Embryonic facial prominence (tissue), 1 donor: ENCODE results near the gene PAXX.

Experiments
- DNase-seq: peaks from one replicate; pipeline ENCODE4 v3.0.0-alpha.2; 2016; ENCODE audit errors: extremely low spot score

PAXX gene

DNA sequence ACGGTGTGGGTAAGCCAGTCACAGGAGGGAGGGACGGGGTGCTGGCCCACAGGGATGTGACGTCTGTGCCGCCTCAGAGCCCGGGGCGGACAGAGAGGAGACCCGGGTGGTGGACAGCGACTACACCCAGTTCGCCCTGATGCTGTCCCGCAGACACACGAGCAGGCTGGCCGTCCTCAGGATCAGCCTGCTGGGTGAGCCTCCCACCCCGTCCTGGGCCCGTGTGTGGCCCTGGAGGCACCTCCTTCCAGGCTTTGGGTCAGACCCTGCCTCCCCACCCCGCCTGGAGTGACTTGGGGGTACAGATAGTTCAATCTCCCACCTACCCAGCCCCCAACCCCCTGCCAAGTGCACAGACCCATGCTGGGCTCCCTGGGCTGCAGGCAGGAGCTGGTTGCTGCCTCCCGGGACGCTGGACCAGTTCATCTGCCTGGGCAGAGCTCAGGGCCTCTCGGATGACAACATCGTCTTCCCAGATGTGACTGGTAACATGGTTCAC lies 38.4 kb upstream of the PAXX start:
- DNase-seq = no peak

DNA sequence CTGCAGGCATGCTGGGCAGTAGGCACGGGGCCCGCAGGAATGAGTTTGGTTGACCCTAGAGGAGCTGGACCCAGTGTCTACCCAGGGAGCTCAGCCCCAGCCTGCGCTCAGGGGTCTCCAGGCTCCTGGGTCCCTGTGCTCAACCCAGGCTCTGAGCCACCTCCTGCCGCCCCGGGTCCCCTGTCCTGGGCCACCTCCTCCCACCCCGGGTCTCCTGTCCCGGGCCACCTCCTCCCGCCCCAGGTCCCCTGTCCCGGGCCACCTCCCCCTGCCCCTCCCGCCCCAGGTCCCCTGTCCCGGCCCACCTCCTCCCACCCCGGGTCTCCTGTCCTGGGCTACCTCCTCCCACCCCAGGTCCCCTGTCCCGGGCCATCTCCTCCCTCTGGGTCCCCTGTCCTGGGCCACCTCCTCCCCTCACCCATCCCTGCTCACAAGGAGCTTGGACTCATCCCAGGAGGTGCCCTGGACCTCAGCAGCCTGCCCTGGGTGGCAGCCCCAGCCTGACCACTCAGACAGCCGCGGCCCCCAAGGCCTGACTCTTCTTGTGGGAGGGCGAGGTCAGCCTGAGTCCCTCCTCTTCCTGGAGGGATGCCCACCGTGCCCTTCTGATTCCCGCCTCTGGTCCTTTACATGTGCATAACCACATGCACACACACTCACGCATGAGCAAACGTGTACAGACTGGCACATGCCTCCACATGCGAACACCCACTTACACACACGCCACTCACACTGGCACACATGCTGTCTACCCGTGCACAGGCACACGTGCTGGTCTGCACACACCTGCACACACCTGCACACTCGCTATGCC lies 37.7 kb upstream of the PAXX start:
- DNase-seq = no peak

DNA sequence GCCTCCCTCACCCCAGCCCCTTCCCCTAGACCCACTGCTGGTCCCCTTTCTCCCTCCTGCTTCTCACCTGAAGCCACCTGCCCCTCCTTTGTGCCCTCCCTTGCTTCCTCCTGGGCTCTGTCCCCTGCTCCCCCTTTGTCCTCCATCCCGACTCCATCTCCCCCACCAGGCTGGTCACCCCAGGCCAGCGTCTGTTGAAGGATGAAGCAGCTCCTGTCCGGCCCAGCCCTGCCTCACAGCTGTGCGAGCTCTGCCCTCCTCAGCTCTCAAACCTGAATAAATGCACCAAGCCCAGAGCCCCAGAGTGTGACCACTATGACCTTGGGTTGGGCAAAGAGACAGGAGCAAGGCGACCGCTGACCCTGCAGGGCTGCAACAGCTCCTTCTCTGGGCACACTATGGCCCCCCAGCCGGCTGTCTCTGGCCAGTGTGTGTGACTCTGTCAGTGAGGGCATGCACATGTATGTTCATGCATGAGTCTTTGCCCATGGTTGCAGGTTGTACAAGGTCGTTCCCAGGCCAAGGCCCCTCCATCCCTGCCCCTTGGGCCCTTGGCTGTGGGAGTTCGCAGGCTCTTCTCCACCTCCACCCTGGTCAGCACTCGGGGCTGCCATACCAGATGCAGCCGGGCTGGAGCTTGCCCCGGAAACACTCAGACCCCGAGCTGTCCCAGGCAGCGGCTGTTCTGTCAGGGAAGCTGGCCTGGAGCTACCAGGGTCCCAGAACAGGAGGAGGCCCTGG lies 36.9 kb upstream of the PAXX start:
- DNase-seq = no peak

DNA sequence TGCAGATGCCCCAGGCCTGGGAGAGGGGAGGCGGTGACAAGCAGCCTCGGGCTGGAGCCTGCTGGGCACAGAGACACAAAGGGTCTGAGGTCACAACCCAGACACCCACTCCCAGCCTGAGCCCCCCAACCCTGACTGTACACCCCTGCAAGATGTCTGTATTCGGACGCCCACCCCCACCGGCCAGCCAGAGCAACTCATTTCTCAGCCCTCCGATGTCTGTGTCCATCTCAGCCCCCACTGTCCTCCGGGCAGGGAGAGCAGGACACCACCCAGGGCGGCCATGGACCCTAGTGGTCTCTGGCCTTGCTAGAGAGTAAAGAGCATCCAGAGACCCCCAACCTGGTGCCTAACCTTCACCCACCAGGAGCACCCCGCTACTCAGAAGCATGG lies 36.3 kb upstream of the PAXX start:
- no peak for DNase-seq

DNA sequence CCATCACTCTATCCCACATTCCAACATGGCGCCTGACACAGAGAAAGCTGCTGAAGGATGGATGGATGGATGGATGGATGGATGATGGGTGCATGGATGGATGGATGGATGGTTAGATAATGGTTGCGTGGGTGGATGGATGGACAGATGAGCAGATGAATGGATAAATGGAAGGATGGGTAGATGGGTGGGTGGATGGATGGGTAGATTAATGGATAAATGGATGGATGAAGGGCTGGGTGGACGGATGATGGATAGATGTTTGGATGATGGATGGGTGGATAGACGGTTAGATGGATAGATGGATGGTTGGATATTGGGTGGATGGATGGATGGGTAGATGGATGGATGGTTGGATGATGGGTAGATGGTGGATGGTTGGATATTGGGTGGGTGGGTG lies 35.6 kb upstream of the PAXX start:
- no peak for DNase-seq

DNA sequence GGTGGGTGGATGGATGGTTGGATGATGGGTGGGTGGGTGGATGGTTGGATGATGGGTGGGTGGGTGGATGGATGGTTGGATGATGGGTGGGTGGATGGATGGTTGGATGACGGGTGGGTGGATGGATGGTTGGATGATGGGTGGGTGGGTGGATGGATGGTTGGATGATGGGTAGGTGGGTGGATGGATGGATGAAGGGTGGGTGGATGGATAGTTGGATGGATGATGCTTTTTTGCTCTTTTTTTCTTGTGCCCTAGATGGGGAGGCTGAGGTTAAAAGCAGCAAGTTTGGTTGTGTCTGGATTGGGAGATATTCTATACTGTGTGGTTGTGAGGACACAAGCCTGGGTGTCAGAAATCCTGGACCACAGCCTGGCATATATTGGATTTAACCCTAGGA lies 34.8 kb upstream of the PAXX start:
- no peak for DNase-seq

DNA sequence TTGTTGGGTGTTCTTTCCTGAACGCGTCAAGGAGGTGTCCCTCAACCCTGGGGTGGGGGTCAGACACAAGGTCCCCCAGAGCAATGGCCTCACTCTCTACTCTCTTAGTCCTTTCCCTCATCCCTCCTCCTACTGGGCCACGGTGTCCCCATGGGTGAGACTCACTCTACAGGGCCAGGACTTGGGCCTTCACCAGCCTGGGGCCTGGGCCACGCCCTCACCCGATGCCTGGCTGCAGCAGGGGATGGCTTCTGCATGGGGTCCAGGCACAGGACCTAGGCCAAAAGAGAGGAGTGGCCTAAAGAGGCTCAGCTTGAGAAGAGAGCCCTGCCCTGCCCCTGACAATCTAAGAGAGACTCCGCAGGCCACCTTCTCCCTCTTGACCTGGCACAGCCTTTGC lies 34.3 kb upstream of the PAXX start:
- DNase-seq = no peak

DNA sequence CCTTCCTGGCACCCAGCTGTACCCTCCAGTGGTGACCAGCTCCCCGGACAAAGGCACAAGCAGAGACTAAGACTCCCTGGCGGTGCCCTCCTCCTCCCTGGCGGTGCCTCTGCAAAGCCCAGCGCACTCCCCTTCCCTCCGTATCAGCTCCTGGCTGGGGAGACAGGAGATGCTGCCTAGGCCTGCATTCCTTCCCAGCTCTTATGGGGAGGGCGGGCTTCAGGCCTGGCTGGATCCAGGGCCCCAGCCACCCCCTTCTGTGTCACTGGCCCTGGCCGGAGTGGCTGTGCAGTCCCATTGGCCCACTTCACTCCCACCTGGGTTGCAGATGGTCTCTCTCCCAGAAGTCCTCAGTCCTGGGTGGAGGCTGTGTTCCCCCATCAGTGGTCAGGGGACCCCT lies 33.7 kb upstream of the PAXX start:
- no peak for DNase-seq

DNA sequence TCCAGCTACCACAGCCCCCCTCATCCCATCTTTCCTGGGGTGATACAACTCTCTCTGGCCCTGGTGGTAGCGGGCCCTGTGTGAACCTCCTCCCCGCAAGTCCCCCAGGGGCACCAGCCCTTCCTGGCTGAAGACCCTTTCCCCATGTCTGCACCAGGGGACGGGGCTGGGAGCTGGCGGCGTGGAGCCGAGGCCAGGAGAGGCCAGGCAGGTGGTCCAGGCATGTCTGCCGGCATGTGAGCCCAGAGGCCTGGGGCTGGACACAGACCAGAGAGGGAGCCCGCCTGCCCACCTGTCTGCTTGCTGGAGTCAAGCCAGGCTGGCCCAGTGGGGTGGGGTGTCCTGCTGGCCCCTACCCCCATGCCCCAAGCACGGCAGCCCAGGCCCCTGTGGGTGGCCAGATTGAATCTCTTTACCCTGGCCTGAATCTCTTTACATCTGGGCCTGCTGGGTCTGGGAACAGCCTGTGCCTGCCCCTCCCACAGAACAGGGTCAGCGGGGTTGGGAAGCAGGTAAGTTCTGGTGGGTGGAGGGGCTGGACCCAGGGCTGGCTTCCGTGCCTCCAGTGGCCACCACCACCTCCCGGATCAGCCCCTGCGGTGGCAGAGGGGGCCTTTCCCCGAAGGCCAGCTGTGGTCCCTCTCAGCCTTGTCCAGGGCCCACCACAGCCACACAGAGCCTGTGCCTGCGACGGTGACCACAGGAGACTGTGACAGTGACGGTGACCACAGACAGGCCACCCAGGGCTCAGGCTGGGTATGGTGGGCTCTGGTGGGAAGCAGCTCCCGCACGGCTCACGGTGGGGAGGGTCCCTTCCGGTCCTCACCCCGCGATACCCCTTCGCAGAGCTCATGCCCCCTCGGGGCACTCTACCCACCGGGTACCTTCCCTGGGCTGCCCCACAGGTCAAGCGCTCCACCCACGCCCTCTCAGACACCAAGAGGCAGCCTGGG lies 33.0 kb upstream of the PAXX start:
- DNase-seq = no peak

DNA sequence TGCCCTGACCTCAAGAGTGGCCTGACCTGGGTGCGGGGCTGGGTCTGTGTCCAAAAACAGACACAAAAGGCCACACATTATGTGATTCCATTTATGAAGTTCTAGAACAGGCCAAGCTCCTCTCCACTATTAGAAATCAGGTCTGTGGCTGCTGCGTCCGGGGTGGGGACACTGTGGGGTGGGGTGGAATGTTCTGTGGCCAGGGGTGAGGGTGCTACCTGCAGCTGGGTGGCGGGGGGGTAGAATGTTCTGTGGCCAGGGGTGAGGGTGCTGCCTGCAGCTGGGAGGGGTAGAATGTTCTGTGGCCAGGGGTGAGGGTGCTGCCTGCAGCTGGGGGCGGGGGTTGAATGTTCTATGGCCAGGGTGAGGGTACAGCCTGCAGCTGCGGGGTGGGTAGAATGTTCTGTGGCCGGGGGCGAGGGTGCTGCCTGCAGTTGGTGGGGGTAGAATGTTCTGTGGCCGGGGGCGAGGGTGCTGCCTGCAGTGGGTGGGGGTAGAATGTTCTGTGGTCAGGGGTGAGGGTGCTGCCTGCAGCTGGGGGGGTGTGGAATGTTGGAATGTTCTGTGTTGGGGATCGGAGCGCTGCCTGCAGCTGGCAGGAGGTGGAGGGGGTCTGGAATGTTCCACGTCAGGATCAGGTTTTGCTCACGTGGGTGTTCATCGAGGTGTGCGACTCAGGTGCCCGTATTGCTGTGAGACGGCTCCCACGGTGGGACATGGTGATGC lies 31.8 kb upstream of the PAXX start:
- no peak for DNase-seq

DNA sequence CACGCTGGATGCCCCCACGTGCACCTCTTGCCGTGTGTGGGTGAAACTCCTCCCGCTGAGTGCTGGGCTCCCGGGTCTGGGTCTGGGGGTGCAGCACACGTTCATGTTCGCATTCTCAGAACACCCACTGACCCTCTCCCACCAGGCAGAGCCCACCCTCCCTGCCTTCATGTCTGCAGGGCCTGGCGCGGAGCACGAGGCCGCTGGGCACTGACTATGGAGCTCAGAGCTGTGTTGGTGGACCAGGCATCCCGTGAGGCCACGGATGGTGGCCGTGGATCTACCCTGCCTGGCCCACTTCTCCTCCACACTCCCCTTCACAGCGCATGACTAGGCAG lies 31.3 kb upstream of the PAXX start:
- DNase-seq = no peak

DNA sequence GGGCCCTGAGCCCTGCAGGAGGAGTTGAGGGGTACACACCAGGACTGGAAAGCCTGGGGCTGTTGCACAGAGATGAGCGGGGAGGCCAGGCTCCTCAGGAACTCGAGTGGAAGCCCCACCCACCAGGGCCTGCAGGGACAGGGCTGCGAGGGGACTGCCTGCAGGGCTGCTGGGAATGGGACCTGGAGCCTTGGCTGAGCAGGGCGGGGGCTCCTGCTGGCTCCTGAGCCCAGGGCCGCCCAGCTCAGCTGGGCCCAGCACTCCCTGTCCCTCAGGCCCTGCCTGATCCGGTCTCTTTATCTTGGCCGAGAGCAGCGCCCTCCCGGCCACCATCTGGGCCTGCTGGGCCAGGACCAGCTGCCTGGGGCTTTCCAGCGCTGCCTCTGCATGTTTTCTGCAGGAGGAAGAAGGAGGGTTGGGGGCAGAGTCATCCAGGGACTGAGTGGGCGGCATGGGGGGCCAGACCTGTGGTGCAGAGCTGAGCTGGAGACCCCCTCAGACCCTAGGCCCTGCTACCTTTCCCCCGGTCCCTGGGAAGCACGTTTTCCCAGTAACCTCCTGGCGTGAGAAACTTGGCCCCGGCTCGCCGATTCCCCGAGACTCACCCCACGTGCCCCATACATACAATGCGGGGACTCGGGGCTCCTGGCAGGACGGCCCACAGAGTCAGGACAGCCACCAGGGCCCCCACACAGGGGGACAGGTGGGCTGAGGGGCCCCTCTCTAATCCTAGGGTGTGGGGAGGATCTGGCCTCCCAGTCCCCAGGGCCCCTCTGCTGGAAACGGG lies 30.8 kb upstream of the PAXX start:
- DNase-seq = no peak

DNA sequence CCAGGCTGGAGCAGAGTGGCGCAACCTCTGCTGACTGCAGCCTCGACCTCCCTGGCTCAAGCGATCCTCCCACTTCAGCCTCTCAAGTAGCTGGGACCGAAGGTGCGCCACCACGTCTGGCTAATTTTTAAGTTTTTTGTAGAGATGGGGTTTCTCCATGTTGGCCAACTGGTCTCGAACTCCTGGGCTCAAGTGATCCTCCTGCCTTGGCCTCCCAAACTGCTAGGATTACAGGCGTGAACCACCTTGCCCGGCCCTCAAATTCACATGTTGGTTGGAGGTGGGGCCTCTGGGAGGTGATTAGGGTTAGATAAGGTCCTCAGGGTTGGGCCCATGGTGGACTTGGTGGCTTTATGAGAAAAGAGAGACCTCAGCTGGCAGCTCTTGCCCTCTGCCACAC lies 30.1 kb upstream of the PAXX start:
- DNase-seq = no peak

DNA sequence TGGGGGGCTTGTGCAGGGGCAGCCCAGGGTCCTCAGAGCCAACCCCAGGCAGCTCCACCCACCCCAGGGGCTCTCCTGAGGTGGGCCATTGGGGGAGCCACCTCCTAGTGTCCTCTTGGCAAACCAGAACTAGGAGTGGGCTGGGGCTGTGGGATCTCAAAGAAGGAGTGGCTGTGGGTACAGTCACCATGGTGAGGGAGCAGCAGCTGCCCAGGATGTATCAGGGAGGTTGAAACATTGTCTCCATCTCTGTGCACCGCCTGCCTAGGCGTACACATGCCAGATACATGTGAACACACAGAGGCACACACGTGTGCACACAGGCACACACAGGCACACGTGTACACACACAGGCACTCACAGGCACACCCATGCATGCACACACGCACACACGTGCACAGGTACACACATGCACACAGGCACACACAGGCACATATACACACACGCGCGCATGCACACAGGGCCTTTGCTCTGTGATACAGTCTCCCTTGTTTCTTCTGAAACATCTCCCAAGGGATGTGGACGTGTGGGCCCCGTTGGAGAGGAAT lies 29.4 kb upstream of the PAXX start:
- DNase-seq = no peak

DNA sequence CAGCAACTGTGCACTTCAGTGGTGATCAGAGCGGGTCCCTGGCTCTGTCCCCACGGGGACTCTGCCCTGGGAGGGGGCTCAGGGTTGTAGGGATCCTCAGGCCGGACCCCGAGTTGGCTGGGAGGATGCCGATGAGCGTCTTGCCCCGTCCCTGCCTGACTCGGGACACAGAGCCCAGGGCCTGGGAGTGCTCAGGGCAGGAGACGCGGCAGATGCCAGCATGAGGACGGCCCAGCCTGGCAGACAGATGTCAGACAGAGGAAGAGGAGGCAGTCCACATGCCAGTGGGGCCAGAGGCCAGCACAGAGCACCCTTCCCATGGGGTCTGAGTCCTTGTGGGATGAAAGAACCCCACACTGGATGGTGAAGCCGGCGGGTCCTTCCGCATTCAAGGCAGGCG lies 28.9 kb upstream of the PAXX start:
- no peak for DNase-seq

DNA sequence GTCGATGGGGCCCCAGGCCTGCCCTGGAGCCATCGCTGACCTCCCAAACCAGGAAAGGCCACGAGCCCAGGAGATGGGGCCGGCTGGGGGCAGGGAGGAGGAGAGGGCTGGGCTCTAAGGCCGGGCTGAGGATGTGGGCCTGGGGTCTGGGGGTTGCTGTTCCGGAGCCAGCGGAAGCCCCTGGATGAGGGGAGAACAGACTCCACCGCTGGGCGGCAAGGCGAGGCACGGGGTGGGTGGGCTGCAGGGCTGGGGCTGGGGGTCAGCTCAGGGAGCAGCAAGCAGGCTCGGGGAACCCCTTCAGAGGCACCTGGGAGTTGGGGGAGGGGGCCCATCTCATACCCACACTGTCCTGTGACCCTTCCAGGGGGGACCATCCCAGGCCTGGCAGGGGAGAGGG lies 28.5 kb upstream of the PAXX start:
- DNase-seq = no peak

DNA sequence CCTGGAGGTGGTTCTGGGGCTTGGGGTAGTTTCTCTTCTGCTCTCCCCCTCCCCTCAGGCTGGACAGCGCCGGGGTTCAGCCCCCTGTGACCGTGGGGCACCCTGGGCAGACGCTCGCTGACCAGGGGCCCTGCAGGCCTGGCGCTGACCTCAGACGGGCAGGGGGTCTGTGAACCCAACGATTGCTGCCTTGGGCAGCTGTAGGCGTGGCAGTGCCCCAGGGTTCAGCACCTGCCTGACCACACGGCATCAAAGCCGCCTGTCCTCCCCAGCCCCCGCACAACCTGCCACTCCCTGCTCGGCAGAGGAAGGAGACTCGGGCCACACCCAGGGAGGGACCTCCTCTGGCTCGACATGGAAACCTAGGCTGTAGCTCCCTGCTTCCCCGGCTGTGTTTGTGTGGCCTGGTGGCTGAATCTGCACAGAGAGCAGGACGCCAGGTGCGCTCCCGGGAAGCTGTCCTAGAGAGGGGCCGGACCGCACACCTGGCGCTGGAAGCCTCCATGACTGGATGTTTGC lies 28.0 kb upstream of the PAXX start:
- no peak for DNase-seq

DNA sequence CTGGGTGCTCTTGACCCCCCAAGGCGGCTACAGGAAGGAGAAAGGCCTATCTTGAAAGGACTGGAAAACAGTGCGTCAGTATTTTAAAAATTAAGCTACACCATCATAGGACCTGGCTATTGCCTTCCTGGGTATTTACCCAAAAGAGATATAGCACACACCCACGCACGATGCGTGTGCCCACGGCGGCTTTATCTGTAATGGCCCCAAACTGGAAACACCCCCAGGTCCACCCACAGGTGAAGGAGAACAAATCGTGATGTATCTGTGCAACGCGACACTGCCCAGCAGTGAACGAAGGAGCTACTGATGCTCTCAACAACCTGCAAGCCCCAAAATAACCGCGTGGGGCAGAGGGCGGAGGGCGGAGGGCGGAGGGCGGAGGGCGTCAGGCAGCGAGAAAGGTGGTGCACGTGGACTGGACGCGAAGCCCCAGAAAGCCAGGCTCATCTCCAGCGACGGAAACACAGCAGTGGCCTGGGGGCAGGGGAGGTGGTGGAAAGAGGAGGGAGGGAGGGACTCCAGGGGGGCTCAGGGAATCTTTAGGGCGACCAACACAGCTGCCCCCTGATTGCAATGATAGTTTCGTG lies 27.3 kb upstream of the PAXX start:
- no peak for DNase-seq

DNA sequence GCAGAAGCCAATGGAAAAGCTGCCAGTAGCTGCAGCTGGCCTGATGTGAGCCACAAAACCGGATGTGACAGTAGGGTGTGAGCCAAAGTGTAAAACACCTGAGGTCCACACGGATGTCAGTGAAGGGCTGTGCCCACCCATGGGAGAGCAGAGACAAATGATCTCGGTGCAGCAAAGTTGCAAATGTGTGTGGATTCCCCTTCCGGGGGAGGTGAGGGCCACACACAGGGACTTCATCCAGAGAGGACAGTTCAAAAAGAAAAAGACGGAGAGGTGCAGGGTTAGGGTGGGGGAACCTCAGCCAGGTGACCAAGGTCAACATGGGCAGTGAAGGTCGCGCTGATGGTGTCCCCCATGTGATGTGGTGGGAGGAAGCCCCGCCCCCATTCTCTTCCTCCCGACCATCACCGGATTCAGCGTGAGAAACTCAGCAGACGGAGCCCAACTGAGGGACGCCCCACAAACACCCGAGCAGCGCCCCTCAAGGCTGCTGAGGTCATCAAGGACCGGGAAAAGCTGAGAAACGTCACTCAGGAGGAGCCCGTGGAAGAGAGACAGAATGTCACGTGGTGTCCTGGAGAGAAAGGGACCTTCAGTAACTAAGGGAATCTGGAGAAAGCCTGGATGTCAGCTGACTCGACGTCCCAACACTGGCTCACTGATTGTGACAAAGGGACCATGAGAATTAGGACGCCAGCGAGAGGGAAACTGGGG lies 26.3 kb upstream of the PAXX start:
- DNase-seq = no peak
